ENCODE data around the gene EGLN1.

Gene EGLN1

GRCh38 chr1:231415018-231415583 lies 7.0 kb downstream of the EGLN1 start:
- no peak for TF ChIP-seq CTCF (IDR thresholded peaks at IDR 0.05)
- DNase-seq (ENCODE audit: low spot score), result no peak
- Histone ChIP-seq H3K4me3 (no peak overlapping the region), H3K27ac (no peak overlapping the region)

- H3K4me3 ChIP-seq, result no peak overlapping the region
- no peak overlapping the region for H3K27ac ChIP-seq
- DNase-seq (ENCODE audit: low spot score), result no peak
- TF ChIP-seq CTCF (IDR thresholded peaks at IDR 0.05), result no peak
Measured at GRCh38 chr1:231414260-231415016, 7.6 kb downstream of the EGLN1 start.

GRCh38 chr1:231413749-231414082 lies 8.4 kb downstream of the EGLN1 start:
- TF ChIP-seq CTCF (IDR thresholded peaks at IDR 0.05), result no peak
- no peak overlapping the region for H3K4me3 ChIP-seq
- no peak overlapping the region for H3K27ac ChIP-seq
- no peak for DNase-seq (ENCODE audit: low spot score)

GRCh38 chr1:231411036-231411531 lies 11.0 kb downstream of the EGLN1 start:
- Histone ChIP-seq H3K4me3 (no peak overlapping the region), H3K27ac (no peak overlapping the region)
- no peak for TF ChIP-seq CTCF (IDR thresholded peaks at IDR 0.05)
- no peak for DNase-seq (ENCODE audit: low spot score)

- Histone ChIP-seq H3K4me3 (no peak overlapping the region), H3K27ac (no peak overlapping the region)
- no peak for DNase-seq (ENCODE audit: low spot score)
- no peak for TF ChIP-seq CTCF (IDR thresholded peaks at IDR 0.05)
Measured at GRCh38 chr1:231410036-231410612, 12.0 kb downstream of the EGLN1 start.

GRCh38 chr1:231408528-231409094 lies 13.5 kb downstream of the EGLN1 start:
- no peak for TF ChIP-seq CTCF (IDR thresholded peaks at IDR 0.05)
- Histone ChIP-seq H3K4me3 (no peak overlapping the region), H3K27ac (no peak overlapping the region)
- DNase-seq (ENCODE audit: low spot score), result no peak

All from coronary artery (tissue), 2 donors.